ENCODE data around the gene ANGPTL8. TPM values are rescaled to one million over a fixed set of nuclear protein-coding genes. Genes with fewer than 3 reads are reported as not detected.

The ANGPTL8 gene
- total RNA-seq, 1 experiment from 2014 or later, result not detected

- no peak overlapping the region for H3K4me2 ChIP-seq (ENCODE audit: low read depth, low read length, poor library complexity, severe bottlenecking)
- no peaks in the 10 kb centered on the region for H4K20me1 ChIP-seq (ENCODE audit: insufficient read depth, low read depth, low read length)
- H3K4me1 ChIP-seq (ENCODE audit: low read length), result no peaks in the 10 kb centered on the region
- no peak overlapping the region for H3K4me3 ChIP-seq (ENCODE audit: low read length)
- no peak overlapping the region for H3K27ac ChIP-seq (ENCODE audit: low read length)
- no peaks in the 10 kb centered on the region for H3K79me2 ChIP-seq (ENCODE audit: low read length)
- no peaks in the 10 kb centered on the region for H3K27me3 ChIP-seq (ENCODE audit: low read length)
- H3K9me2 ChIP-seq (replicated peaks; ENCODE audit: insufficient read depth, low read length), result no peaks in the 10 kb centered on the region
- no peak for DNase-seq
- H3K9ac ChIP-seq (ENCODE audit: low read length), result no peak overlapping the region
- no peaks in the 10 kb centered on the region for H3K36me3 ChIP-seq (ENCODE audit: insufficient read depth, low read length)
- H2AFZ ChIP-seq (ENCODE audit: low read length), result no peak overlapping the region
- H3K9me3 ChIP-seq (ENCODE audit: low read length), result no peaks in the 10 kb centered on the region
These were observed 13.6 kb upstream of the ANGPTL8 start for GRCh38 chr19:11225815-11226214.

GRCh38 chr19:11226716-11227166 is 12.7 kb upstream of the ANGPTL8 start:
- no peak overlapping the region for H3K4me2 ChIP-seq (ENCODE audit: low read depth, low read length, poor library complexity, severe bottlenecking)
- H3K79me2 ChIP-seq (ENCODE audit: low read length), result no peaks in the 10 kb centered on the region
- no peak overlapping the region for H2AFZ ChIP-seq (ENCODE audit: low read length)
- H3K4me3 ChIP-seq (ENCODE audit: low read length), result no peak overlapping the region
- DNase-seq, result no peak
- H3K36me3 ChIP-seq (ENCODE audit: insufficient read depth, low read length), result no peaks in the 10 kb centered on the region
- no peaks in the 10 kb centered on the region for H3K27me3 ChIP-seq (ENCODE audit: low read length)
- H4K20me1 ChIP-seq (ENCODE audit: insufficient read depth, low read depth, low read length), result no peaks in the 10 kb centered on the region
- no peak overlapping the region for H3K27ac ChIP-seq (ENCODE audit: low read length)
- no peak overlapping the region for H3K9ac ChIP-seq (ENCODE audit: low read length)
- H3K9me2 ChIP-seq (replicated peaks; ENCODE audit: insufficient read depth, low read length), result no peaks in the 10 kb centered on the region
- H3K9me3 ChIP-seq (ENCODE audit: low read length), result no peaks in the 10 kb centered on the region
- H3K4me1 ChIP-seq (ENCODE audit: low read length), result peaks cover 5% of the 10 kb centered on the region

- Histone ChIP-seq H3K27ac (ENCODE audit: low read length) (no peak overlapping the region), H3K4me3 (ENCODE audit: low read length) (no peak overlapping the region), H3K9ac (ENCODE audit: low read length) (no peak overlapping the region), H4K20me1 (ENCODE audit: insufficient read depth, low read depth, low read length) (no peaks in the 10 kb centered on the region), H3K4me2 (ENCODE audit: low read depth, low read length, poor library complexity, severe bottlenecking) (no peak overlapping the region), H3K36me3 (ENCODE audit: insufficient read depth, low read length) (no peaks in the 10 kb centered on the region), H3K9me3 (ENCODE audit: low read length) (no peaks in the 10 kb centered on the region), H2AFZ (ENCODE audit: low read length) (no peak overlapping the region), H3K9me2 (replicated peaks; ENCODE audit: insufficient read depth, low read length) (no peaks in the 10 kb centered on the region), H3K27me3 (ENCODE audit: low read length) (no peaks in the 10 kb centered on the region), H3K4me1 (ENCODE audit: low read length) (peaks cover 10% of the 10 kb centered on the region), H3K79me2 (ENCODE audit: low read length) (no peaks in the 10 kb centered on the region)
- peak; percentile 80 for DNase-seq
These were observed 12.1 kb upstream of the ANGPTL8 start for GRCh38 chr19:11227195-11227886.

GRCh38 chr19:11230621-11231386 is 8.6 kb upstream of the ANGPTL8 start:
- no peaks in the 10 kb centered on the region for H3K9me2 ChIP-seq (replicated peaks; ENCODE audit: insufficient read depth, low read length)
- H3K4me2 ChIP-seq (ENCODE audit: low read depth, low read length, poor library complexity, severe bottlenecking), result no peak overlapping the region
- no peaks in the 10 kb centered on the region for H3K79me2 ChIP-seq (ENCODE audit: low read length)
- H3K4me1 ChIP-seq (ENCODE audit: low read length), result peaks cover 10% of the 10 kb centered on the region
- H4K20me1 ChIP-seq (ENCODE audit: insufficient read depth, low read depth, low read length), result no peaks in the 10 kb centered on the region
- no peaks in the 10 kb centered on the region for H3K36me3 ChIP-seq (ENCODE audit: insufficient read depth, low read length)
- no peaks in the 10 kb centered on the region for H3K27me3 ChIP-seq (ENCODE audit: low read length)
- H3K4me3 ChIP-seq (ENCODE audit: low read length), result no peak overlapping the region
- no peak overlapping the region for H3K27ac ChIP-seq (ENCODE audit: low read length)
- H3K9ac ChIP-seq (ENCODE audit: low read length), result no peak overlapping the region
- H3K9me3 ChIP-seq (ENCODE audit: low read length), result no peaks in the 10 kb centered on the region
- no peak overlapping the region for H2AFZ ChIP-seq (ENCODE audit: low read length)
- no peak for DNase-seq

GRCh38 chr19:11232555-11232954 is 6.9 kb upstream of the ANGPTL8 start:
- H3K4me1 ChIP-seq (ENCODE audit: low read length), result peaks cover 10% of the 10 kb centered on the region
- DNase-seq, result no peak
- H3K27ac ChIP-seq (ENCODE audit: low read length), result no peak overlapping the region
- no peaks in the 10 kb centered on the region for H3K79me2 ChIP-seq (ENCODE audit: low read length)
- H3K9me2 ChIP-seq (replicated peaks; ENCODE audit: insufficient read depth, low read length), result no peaks in the 10 kb centered on the region
- no peak overlapping the region for H3K4me2 ChIP-seq (ENCODE audit: low read depth, low read length, poor library complexity, severe bottlenecking)
- no peak overlapping the region for H2AFZ ChIP-seq (ENCODE audit: low read length)
- H3K27me3 ChIP-seq (ENCODE audit: low read length), result no peaks in the 10 kb centered on the region
- no peak overlapping the region for H3K4me3 ChIP-seq (ENCODE audit: low read length)
- no peaks in the 10 kb centered on the region for H3K9me3 ChIP-seq (ENCODE audit: low read length)
- no peaks in the 10 kb centered on the region for H4K20me1 ChIP-seq (ENCODE audit: insufficient read depth, low read depth, low read length)
- no peaks in the 10 kb centered on the region for H3K36me3 ChIP-seq (ENCODE audit: insufficient read depth, low read length)
- H3K9ac ChIP-seq (ENCODE audit: low read length), result no peak overlapping the region

- H3K4me1 ChIP-seq (ENCODE audit: low read length), result peaks cover 10% of the 10 kb centered on the region
These were observed 6.3 kb upstream of the ANGPTL8 start for GRCh38 chr19:11233073-11233472.

GRCh38 chr19:11234486-11235075 is 4.8 kb upstream of the ANGPTL8 start:
- H3K9me2 ChIP-seq (replicated peaks; ENCODE audit: insufficient read depth, low read length), result no peaks in the 10 kb centered on the region
- peak; percentile 53 for DNase-seq

More at GRCh38 chr19:11233073-11233472, 6.3 kb upstream of the ANGPTL8 start:
- Histone ChIP-seq H3K27me3 (ENCODE audit: low read length) (no peaks in the 10 kb centered on the region), H3K9ac (ENCODE audit: low read length) (no peak overlapping the region), H3K9me2 (replicated peaks; ENCODE audit: insufficient read depth, low read length) (no peaks in the 10 kb centered on the region), H3K4me2 (ENCODE audit: low read depth, low read length, poor library complexity, severe bottlenecking) (no peak overlapping the region), H2AFZ (ENCODE audit: low read length) (no peak overlapping the region), H3K27ac (ENCODE audit: low read length) (no peak overlapping the region), H3K4me3 (ENCODE audit: low read length) (no peak overlapping the region), H3K79me2 (ENCODE audit: low read length) (no peaks in the 10 kb centered on the region), H4K20me1 (ENCODE audit: insufficient read depth, low read depth, low read length) (no peaks in the 10 kb centered on the region), H3K9me3 (ENCODE audit: low read length) (no peaks in the 10 kb centered on the region), H3K36me3 (ENCODE audit: insufficient read depth, low read length) (no peaks in the 10 kb centered on the region)
- no peak for DNase-seq

More at GRCh38 chr19:11234486-11235075, 4.8 kb upstream of the ANGPTL8 start:
- no peaks in the 10 kb centered on the region for H3K79me2 ChIP-seq (ENCODE audit: low read length)
- no peak overlapping the region for H2AFZ ChIP-seq (ENCODE audit: low read length)
- no peak overlapping the region for H3K27ac ChIP-seq (ENCODE audit: low read length)
- no peak overlapping the region for H3K4me3 ChIP-seq (ENCODE audit: low read length)
- H3K27me3 ChIP-seq (ENCODE audit: low read length), result no peaks in the 10 kb centered on the region
- no peak overlapping the region for H3K4me2 ChIP-seq (ENCODE audit: low read depth, low read length, poor library complexity, severe bottlenecking)
- peaks cover 10% of the 10 kb centered on the region for H3K4me1 ChIP-seq (ENCODE audit: low read length)
- H3K36me3 ChIP-seq (ENCODE audit: insufficient read depth, low read length), result no peaks in the 10 kb centered on the region
- H3K9me3 ChIP-seq (ENCODE audit: low read length), result no peaks in the 10 kb centered on the region
- no peak overlapping the region for H3K9ac ChIP-seq (ENCODE audit: low read length)
- H4K20me1 ChIP-seq (ENCODE audit: insufficient read depth, low read depth, low read length), result no peaks in the 10 kb centered on the region

Data from Karpas-422 (cell line).